ENCODE results near the gene FIG4.
"Not testable (repeated sequence)": the region's sequence is repeated elsewhere in the genome, so short reads cannot be mapped to it uniquely, and the experiment has no call there.

FIG4 gene

GRCh38 chr6:109702791-109703190 lies 11.7 kb downstream of the FIG4 start:
- Histone ChIP-seq H3K36me3 (ENCODE audit: control insufficient read depth in 2 of 2, insufficient read depth in 2 of 2, low read length in 2 of 2) (no peaks in the 10 kb centered on the region), H3K27ac (ENCODE audit: low read length) (no peak overlapping the region), H3K4me3 (ENCODE audit: low read length in 2 of 2) (no peak overlapping the region), H3K9ac (ENCODE audit: low read length in 2 of 2) (no peak overlapping the region), H3K4me1 (ENCODE audit: control insufficient read depth, insufficient read depth, low read length) (no peaks in the 10 kb centered on the region), H3K27me3 (ENCODE audit: control insufficient read depth in 1 of 2, insufficient read depth in 2 of 2, low read length in 2 of 2) (no peaks in the 10 kb centered on the region), H3K9me3 (ENCODE audit: control insufficient read depth in 2 of 2, low read length in 2 of 2) (no peaks in the 10 kb centered on the region)

DNA sequence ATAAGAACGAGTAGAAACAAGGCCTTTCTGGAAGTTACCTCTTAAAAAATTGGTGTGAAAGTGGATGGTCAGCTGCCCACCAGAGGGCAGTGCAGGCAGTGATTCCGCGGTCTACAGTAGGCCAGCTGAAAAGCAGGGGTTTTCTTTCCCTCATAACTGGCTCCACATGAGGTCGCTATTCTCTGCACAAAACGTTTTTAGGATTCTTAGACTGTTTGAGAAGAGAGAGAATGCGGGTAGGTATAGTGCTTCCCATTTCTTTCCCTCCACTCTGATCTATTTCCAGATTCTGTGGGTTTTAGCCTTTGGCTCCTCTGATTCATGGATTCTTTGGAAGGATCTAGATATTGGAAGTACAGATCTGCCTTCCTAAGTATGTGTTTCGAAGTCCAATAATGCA lies 14.2 kb downstream of the FIG4 start:
- H3K4me3 ChIP-seq (ENCODE audit: low read length in 2 of 2) = no peak overlapping the region
- no peak overlapping the region for H3K27ac ChIP-seq (ENCODE audit: low read length)
- no peaks in the 10 kb centered on the region for H3K27me3 ChIP-seq (ENCODE audit: control insufficient read depth in 1 of 2, insufficient read depth in 2 of 2, low read length in 2 of 2)
- H3K9ac ChIP-seq (ENCODE audit: low read length in 2 of 2) = no peak overlapping the region
- no peaks in the 10 kb centered on the region for H3K36me3 ChIP-seq (ENCODE audit: control insufficient read depth in 2 of 2, insufficient read depth in 2 of 2, low read length in 2 of 2)
- H3K9me3 ChIP-seq (ENCODE audit: control insufficient read depth in 2 of 2, low read length in 2 of 2) = no peaks in the 10 kb centered on the region
- no peaks in the 10 kb centered on the region for H3K4me1 ChIP-seq (ENCODE audit: control insufficient read depth, insufficient read depth, low read length)

GRCh38 chr6:109706513-109706912 lies 15.4 kb downstream of the FIG4 start:
- H3K36me3 ChIP-seq (ENCODE audit: control insufficient read depth in 2 of 2, insufficient read depth in 2 of 2, low read length in 2 of 2) = no peaks in the 10 kb centered on the region
- H3K9me3 ChIP-seq (ENCODE audit: control insufficient read depth in 2 of 2, low read length in 2 of 2) = no peaks in the 10 kb centered on the region
- H3K9ac ChIP-seq (ENCODE audit: low read length in 2 of 2) = no peak overlapping the region
- no peaks in the 10 kb centered on the region for H3K27me3 ChIP-seq (ENCODE audit: control insufficient read depth in 1 of 2, insufficient read depth in 2 of 2, low read length in 2 of 2)
- H3K27ac ChIP-seq (ENCODE audit: low read length) = no peak overlapping the region
- no peak overlapping the region for H3K4me3 ChIP-seq (ENCODE audit: low read length in 2 of 2)
- no peaks in the 10 kb centered on the region for H3K4me1 ChIP-seq (ENCODE audit: control insufficient read depth, insufficient read depth, low read length)

DNA sequence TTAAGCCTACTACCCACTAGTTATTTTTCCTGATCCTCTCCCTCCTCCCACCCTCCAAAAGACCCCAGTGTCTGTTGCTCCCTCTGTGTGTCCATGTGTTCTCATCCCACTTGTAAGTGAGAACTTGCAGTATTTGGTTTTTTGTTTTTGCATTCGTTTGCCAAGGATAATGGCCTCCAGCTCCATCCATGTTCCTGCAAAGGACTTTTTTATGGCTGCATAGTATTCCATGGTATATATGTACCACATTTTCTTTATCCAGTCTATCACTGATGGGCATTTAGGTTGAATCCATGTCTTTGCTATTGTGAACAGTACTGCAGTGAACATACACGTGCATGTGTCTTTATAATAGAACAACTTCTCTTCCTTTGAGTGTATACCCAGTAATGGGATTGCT lies 17.0 kb downstream of the FIG4 start:
- not testable (repeated sequence) for H3K27ac ChIP-seq (ENCODE audit: low read length); H3K9me3 ChIP-seq (ENCODE audit: control insufficient read depth in 2 of 2, low read length in 2 of 2); H3K4me3 ChIP-seq (ENCODE audit: low read length in 2 of 2); H3K9ac ChIP-seq (ENCODE audit: low read length in 2 of 2); H3K27me3 ChIP-seq (ENCODE audit: control insufficient read depth in 1 of 2, insufficient read depth in 2 of 2, low read length in 2 of 2); H3K4me1 ChIP-seq (ENCODE audit: control insufficient read depth, insufficient read depth, low read length); H3K36me3 ChIP-seq (ENCODE audit: control insufficient read depth in 2 of 2, insufficient read depth in 2 of 2, low read length in 2 of 2)

DNA sequence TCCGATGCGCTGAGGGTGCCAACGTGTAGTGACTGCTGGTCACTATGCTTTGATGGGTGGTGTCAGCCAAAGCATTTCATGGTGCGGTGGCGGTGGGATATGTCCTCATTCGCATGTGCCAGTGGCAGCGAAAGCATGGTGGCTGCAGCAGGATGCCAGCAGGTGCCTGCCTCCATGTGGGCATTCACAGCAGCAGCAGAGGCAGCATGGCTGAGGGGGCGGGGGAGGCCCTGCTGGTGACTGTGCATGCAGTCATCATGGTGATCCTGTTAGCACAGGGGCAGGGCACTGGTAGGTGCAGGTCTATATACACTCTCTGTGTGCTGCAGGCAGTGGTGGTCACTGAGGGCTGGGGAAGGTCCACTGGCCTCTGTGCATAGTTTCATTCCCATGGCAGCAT lies 22.0 kb downstream of the FIG4 start:
- Histone ChIP-seq H3K4me3 (ENCODE audit: low read length in 2 of 2) (no peak overlapping the region), H3K36me3 (ENCODE audit: control insufficient read depth in 2 of 2, insufficient read depth in 2 of 2, low read length in 2 of 2) (peaks cover 4% of the 10 kb centered on the region in 2 donors), H3K9me3 (ENCODE audit: control insufficient read depth in 2 of 2, low read length in 2 of 2) (no peaks in the 10 kb centered on the region), H3K4me1 (ENCODE audit: control insufficient read depth, insufficient read depth, low read length) (no peaks in the 10 kb centered on the region), H3K27ac (ENCODE audit: low read length) (no peak overlapping the region), H3K27me3 (ENCODE audit: control insufficient read depth in 1 of 2, insufficient read depth in 2 of 2, low read length in 2 of 2) (no peaks in the 10 kb centered on the region), H3K9ac (ENCODE audit: low read length in 2 of 2) (no peak overlapping the region)

- no peaks in the 10 kb centered on the region for H3K9me3 ChIP-seq (ENCODE audit: control insufficient read depth in 2 of 2, low read length in 2 of 2)
- H3K27ac ChIP-seq (ENCODE audit: low read length) = no peak overlapping the region
- no peak overlapping the region for H3K9ac ChIP-seq (ENCODE audit: low read length in 2 of 2)
- no peaks in the 10 kb centered on the region for H3K4me1 ChIP-seq (ENCODE audit: control insufficient read depth, insufficient read depth, low read length)
- H3K36me3 ChIP-seq (ENCODE audit: control insufficient read depth in 2 of 2, insufficient read depth in 2 of 2, low read length in 2 of 2) = peaks cover 4 to 5% of the 10 kb centered on the region in 2 donors
- no peak overlapping the region for H3K4me3 ChIP-seq (ENCODE audit: low read length in 2 of 2)
- H3K27me3 ChIP-seq (ENCODE audit: control insufficient read depth in 1 of 2, insufficient read depth in 2 of 2, low read length in 2 of 2) = no peaks in the 10 kb centered on the region
These were observed 23.1 kb downstream of the FIG4 start for GRCh38 chr6:109714166-109714565.

- no peak overlapping the region for H3K27ac ChIP-seq (ENCODE audit: low read length)
- no peaks in the 10 kb centered on the region for H3K4me1 ChIP-seq (ENCODE audit: control insufficient read depth, insufficient read depth, low read length)
These were observed 23.5 kb downstream of the FIG4 start for GRCh38 chr6:109714611-109715010.

GRCh38 chr6:109715616-109716015 lies 24.5 kb downstream of the FIG4 start:
- H3K9ac ChIP-seq (ENCODE audit: low read length in 2 of 2) = no peak overlapping the region
- H3K36me3 ChIP-seq (ENCODE audit: control insufficient read depth in 2 of 2, insufficient read depth in 2 of 2, low read length in 2 of 2) = peaks cover 4 to 5% of the 10 kb centered on the region in 2 donors
- H3K27me3 ChIP-seq (ENCODE audit: control insufficient read depth in 1 of 2, insufficient read depth in 2 of 2, low read length in 2 of 2) = no peaks in the 10 kb centered on the region

More at GRCh38 chr6:109714611-109715010, 23.5 kb downstream of the FIG4 start:
- peaks cover 4 to 5% of the 10 kb centered on the region in 2 donors for H3K36me3 ChIP-seq (ENCODE audit: control insufficient read depth in 2 of 2, insufficient read depth in 2 of 2, low read length in 2 of 2)
- H3K27me3 ChIP-seq (ENCODE audit: control insufficient read depth in 1 of 2, insufficient read depth in 2 of 2, low read length in 2 of 2) = no peaks in the 10 kb centered on the region
- H3K4me3 ChIP-seq (ENCODE audit: low read length in 2 of 2) = no peak overlapping the region
- no peak overlapping the region for H3K9ac ChIP-seq (ENCODE audit: low read length in 2 of 2)
- no peaks in the 10 kb centered on the region for H3K9me3 ChIP-seq (ENCODE audit: control insufficient read depth in 2 of 2, low read length in 2 of 2)

DNA sequence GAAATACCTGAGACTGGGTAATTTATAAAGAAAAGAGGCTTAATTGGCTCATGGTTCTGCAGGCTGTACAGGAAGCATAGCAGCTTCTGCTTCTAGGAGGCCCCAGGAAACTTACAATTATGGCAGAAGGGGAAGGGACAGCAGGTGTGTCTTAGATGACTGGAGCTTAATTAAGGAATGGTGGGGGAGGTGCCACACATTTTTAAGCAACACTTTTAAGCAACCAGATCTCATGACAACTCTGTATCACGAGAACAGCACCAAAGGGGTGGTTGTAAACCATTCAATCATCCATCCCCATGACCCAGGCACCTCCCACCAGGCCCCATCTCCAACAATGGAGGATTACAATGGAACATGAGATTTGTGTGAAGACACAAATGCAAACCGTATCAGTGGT lies 26.9 kb downstream of the FIG4 start:
- no peak overlapping the region for H3K4me3 ChIP-seq (ENCODE audit: low read length in 2 of 2)

More at GRCh38 chr6:109715616-109716015, 24.5 kb downstream of the FIG4 start:
- no peaks in the 10 kb centered on the region for H3K4me1 ChIP-seq (ENCODE audit: control insufficient read depth, insufficient read depth, low read length)
- H3K27ac ChIP-seq (ENCODE audit: low read length) = no peak overlapping the region
- no peak overlapping the region for H3K4me3 ChIP-seq (ENCODE audit: low read length in 2 of 2)
- no peaks in the 10 kb centered on the region for H3K9me3 ChIP-seq (ENCODE audit: control insufficient read depth in 2 of 2, low read length in 2 of 2)

GRCh38 chr6:109718991-109719390 lies 27.9 kb downstream of the FIG4 start:
- Histone ChIP-seq H3K9me3 (ENCODE audit: control insufficient read depth in 2 of 2, low read length in 2 of 2) (no peaks in the 10 kb centered on the region), H3K36me3 (ENCODE audit: control insufficient read depth in 2 of 2, insufficient read depth in 2 of 2, low read length in 2 of 2) (peaks cover 4 to 5% of the 10 kb centered on the region in 2 donors), H3K27ac (ENCODE audit: low read length) (no peak overlapping the region), H3K27me3 (ENCODE audit: control insufficient read depth in 1 of 2, insufficient read depth in 2 of 2, low read length in 2 of 2) (no peaks in the 10 kb centered on the region), H3K4me3 (ENCODE audit: low read length in 2 of 2) (no peak overlapping the region), H3K4me1 (ENCODE audit: control insufficient read depth, insufficient read depth, low read length) (no peaks in the 10 kb centered on the region), H3K9ac (ENCODE audit: low read length in 2 of 2) (no peak overlapping the region)

More for the DNA sequence above, 26.9 kb downstream of the FIG4 start:
- H3K27ac ChIP-seq (ENCODE audit: low read length) = no peak overlapping the region
- peaks cover 4 to 5% of the 10 kb centered on the region in 2 donors for H3K36me3 ChIP-seq (ENCODE audit: control insufficient read depth in 2 of 2, insufficient read depth in 2 of 2, low read length in 2 of 2)
- no peaks in the 10 kb centered on the region for H3K27me3 ChIP-seq (ENCODE audit: control insufficient read depth in 1 of 2, insufficient read depth in 2 of 2, low read length in 2 of 2)
- no peaks in the 10 kb centered on the region for H3K9me3 ChIP-seq (ENCODE audit: control insufficient read depth in 2 of 2, low read length in 2 of 2)
- no peaks in the 10 kb centered on the region for H3K4me1 ChIP-seq (ENCODE audit: control insufficient read depth, insufficient read depth, low read length)
- no peak overlapping the region for H3K9ac ChIP-seq (ENCODE audit: low read length in 2 of 2)

- H3K27me3 ChIP-seq (ENCODE audit: control insufficient read depth in 1 of 2, insufficient read depth in 2 of 2, low read length in 2 of 2) = no peaks in the 10 kb centered on the region
- peaks cover 5 to 8% of the 10 kb centered on the region in 2 donors for H3K36me3 ChIP-seq (ENCODE audit: control insufficient read depth in 2 of 2, insufficient read depth in 2 of 2, low read length in 2 of 2)
- H3K27ac ChIP-seq (ENCODE audit: low read length) = no peak overlapping the region
These were observed 29.2 kb downstream of the FIG4 start for GRCh38 chr6:109720311-109720710.

More at GRCh38 chr6:109720311-109720710, 29.2 kb downstream of the FIG4 start:
- no peak overlapping the region for H3K4me3 ChIP-seq (ENCODE audit: low read length in 2 of 2)
- H3K4me1 ChIP-seq (ENCODE audit: control insufficient read depth, insufficient read depth, low read length) = no peaks in the 10 kb centered on the region
- H3K9ac ChIP-seq (ENCODE audit: low read length in 2 of 2) = no peak overlapping the region
- H3K9me3 ChIP-seq (ENCODE audit: control insufficient read depth in 2 of 2, low read length in 2 of 2) = no peaks in the 10 kb centered on the region

Data from stomach smooth muscle (tissue), 2 donors.